MM.1S (cell line): ENCODE results near the gene LDLRAP1.

Source experiments
- DNase-seq: peaks from one replicate; pipeline ENCODE4 v3.0.0-alpha.2; 2015
- H2AFZ ChIP-seq: fragments of 300-600 bp; sonication (generic); 2 replicates; pipeline ENCODE4 v1.6.0; 2016; ENCODE audit warnings: antibody characterized with exemption, low read length
- H3F3A ChIP-seq: fragments of 300-600 bp; sonication (generic); 2 replicates; pipeline ENCODE4 v1.6.1; 2016; ENCODE audit warnings: mild to moderate bottlenecking, antibody characterized with exemption, low read length, moderate library complexity, mixed read lengths; ENCODE audit not compliant: insufficient read depth
- H3K27ac ChIP-seq: fragments of 300-600 bp; sonication (generic); 2 replicates; pipeline ENCODE4 v1.5.1; 2016; ENCODE audit warnings: mild to moderate bottlenecking, low read length
- H3K27me3 ChIP-seq: fragments of 300-600 bp; sonication (generic); replicated peaks from 2 replicates; pipeline ENCODE4 v1.6.0; 2016; ENCODE audit warnings: low read length; ENCODE audit not compliant: insufficient read depth
- H3K36me3 ChIP-seq: fragments of 300-600 bp; sonication (generic); replicated peaks from 2 replicates; pipeline ENCODE4 v1.6.1; 2016; ENCODE audit warnings: mild to moderate bottlenecking, low read length, mixed read lengths; ENCODE audit not compliant: insufficient read depth
- H3K4me1 ChIP-seq: fragments of 300-600 bp; sonication (generic); 2 replicates; pipeline ENCODE4 v1.6.1; 2016; ENCODE audit warnings: low read length, mixed read lengths
- H3K4me2 ChIP-seq: fragments of 300-600 bp; sonication (generic); 2 replicates; pipeline ENCODE4 v1.6.0; 2016; ENCODE audit warnings: low read depth, low read length
- H3K4me3 ChIP-seq: fragments of 300-600 bp; sonication (generic); 2 replicates; pipeline ENCODE4 v1.5.1; 2016; ENCODE audit warnings: low read length, mixed read lengths
- H3K79me2 ChIP-seq: fragments of 300-600 bp; sonication (generic); 2 replicates; pipeline ENCODE4 v1.6.1; 2016; ENCODE audit warnings: mixed run types, low read length, mixed read lengths
- H3K9ac ChIP-seq: fragments of 300-600 bp; sonication (generic); 2 replicates; pipeline ENCODE4 v1.6.1; 2016; ENCODE audit warnings: low read length, mixed read lengths
- H3K9me2 ChIP-seq: fragments of 300-600 bp; sonication (generic); replicated peaks from 2 replicates; pipeline ENCODE4 v1.6.1; 2016; ENCODE audit warnings: mild to moderate bottlenecking, low read length, mixed read lengths; ENCODE audit not compliant: insufficient read depth
- H3K9me3 ChIP-seq: fragments of 300-600 bp; sonication (generic); replicated peaks from 2 replicates; pipeline ENCODE4 v1.6.1; 2016; ENCODE audit warnings: mild to moderate bottlenecking, low read length, mixed read lengths; ENCODE audit not compliant: insufficient read depth
- H4K20me1 ChIP-seq: fragments of 300-600 bp; sonication (generic); 2 replicates; pipeline ENCODE4 v1.6.1; 2016; ENCODE audit warnings: mild to moderate bottlenecking, low read length, moderate library complexity, mixed read lengths; ENCODE audit not compliant: insufficient read depth
- CTCF ChIP-seq: fragments of 300-600 bp; sonication (generic); IDR thresholded peaks from 2 replicates; pipeline ENCODE4 v1.5.1; 2016; ENCODE audit warnings: antibody characterized with exemption, low read length, mixed read lengths
- EZH2 ChIP-seq: fragments of 300-600 bp; sonication (generic); optimal IDR thresholded peaks from 2 replicates; pipeline ENCODE3; 2017; ENCODE audit warnings: low read depth, mild to moderate bottlenecking, antibody characterized with exemption, low read length, mixed read lengths
- EZH2phosphoT487 ChIP-seq: fragments of 300-600 bp; sonication (generic); IDR thresholded peaks from 2 replicates; pipeline ENCODE4 v1.6.1; 2018; ENCODE audit warnings: antibody characterized with exemption, low read length

Gene LDLRAP1

GRCh38 chr1:25568090-25568833, 24.9 kb downstream of the LDLRAP1 start:
- H3K79me2 ChIP-seq, result peaks cover 19% of the 10 kb centered on the region
- no peak overlapping the region for H3K27ac ChIP-seq
- no peak overlapping the region for H2AFZ ChIP-seq
- no peak for DNase-seq
- no peaks in the 10 kb centered on the region for H3K27me3 ChIP-seq
- no peak for TF ChIP-seq CTCF
- no peak for TF ChIP-seq EZH2
- no peak for TF ChIP-seq EZH2phosphoT487
- H3K9me2 ChIP-seq, result no peaks in the 10 kb centered on the region
- H3K4me2 ChIP-seq, result no peak overlapping the region
- H3K4me1 ChIP-seq, result peaks cover 14% of the 10 kb centered on the region
- H3K9ac ChIP-seq, result no peak overlapping the region
- peaks cover 16% of the 10 kb centered on the region for H3K36me3 ChIP-seq
- H3F3A ChIP-seq, result peaks cover 6% of the 10 kb centered on the region
- H3K4me3 ChIP-seq, result no peak overlapping the region
- H4K20me1 ChIP-seq, result no peaks in the 10 kb centered on the region; the same call in 1 of the 2 replicates
- no peaks in the 10 kb centered on the region for H3K9me3 ChIP-seq

DNA sequence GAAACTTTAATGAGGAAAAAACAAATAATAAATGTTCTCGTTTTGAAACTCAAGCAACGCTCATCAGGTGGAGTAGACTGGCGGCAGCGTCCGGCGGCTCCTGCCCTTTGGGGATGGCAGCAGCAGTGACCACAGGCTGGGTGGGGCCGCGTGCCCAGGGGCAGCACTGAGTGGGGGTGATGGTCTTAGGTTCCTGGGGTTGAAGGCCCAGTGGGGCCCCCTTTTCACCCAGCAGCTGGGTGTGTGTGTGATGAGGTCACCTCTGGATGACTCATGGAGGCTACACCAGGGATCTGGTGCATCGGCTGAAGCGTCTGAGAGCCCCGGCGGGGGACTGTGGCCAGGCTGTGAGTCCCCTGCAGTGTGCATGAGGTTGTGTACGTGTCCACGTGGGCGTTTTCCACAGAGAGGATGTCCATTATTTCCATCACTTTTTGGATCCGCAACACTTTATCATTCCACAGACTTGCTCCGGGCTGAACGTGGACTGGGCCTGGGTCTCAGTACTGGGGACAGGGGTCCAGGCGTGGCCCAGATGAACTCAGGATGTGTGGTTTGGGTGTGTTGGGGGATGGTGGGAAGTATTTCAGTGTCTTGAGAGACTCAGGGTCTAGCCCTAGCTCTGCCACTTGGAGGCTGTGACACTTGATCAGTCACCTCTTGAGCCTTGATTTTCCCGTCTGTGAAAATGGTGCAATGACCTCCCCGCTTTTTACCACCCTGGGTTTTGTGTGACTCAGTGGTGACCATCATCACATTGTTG, 25.6 kb downstream of the LDLRAP1 start:
- Histone ChIP-seq H3K9ac (no peak overlapping the region), H3K4me1 (peaks cover 7% of the 10 kb centered on the region), H4K20me1 (no peaks in the 10 kb centered on the region; the same call in 1 of the 2 replicates), H3K36me3 (peaks cover 16% of the 10 kb centered on the region), H2AFZ (no peak overlapping the region), H3K4me3 (no peak overlapping the region), H3K9me2 (no peaks in the 10 kb centered on the region), H3K9me3 (no peaks in the 10 kb centered on the region), H3F3A (peaks cover 5% of the 10 kb centered on the region; the same call in 1 of the 2 replicates), H3K4me2 (no peak overlapping the region), H3K79me2 (peaks cover 12% of the 10 kb centered on the region), H3K27ac (no peak overlapping the region), H3K27me3 (no peaks in the 10 kb centered on the region)
- DNase-seq, result no peak
- TF ChIP-seq EZH2phosphoT487 (no peak), CTCF (no peak), EZH2 (no peak)

GRCh38 chr1:25569597-25570396, 26.4 kb downstream of the LDLRAP1 start:
- no peak overlapping the region for H3K27ac ChIP-seq
- H4K20me1 ChIP-seq, result no peaks in the 10 kb centered on the region; the same call in 1 of the 2 replicates
- H3K4me2 ChIP-seq, result no peak overlapping the region
- H3K9me3 ChIP-seq, result no peaks in the 10 kb centered on the region
- H3F3A ChIP-seq, result peaks cover 5% of the 10 kb centered on the region; the same call in 1 of the 2 replicates
- peaks cover 13% of the 10 kb centered on the region for H3K36me3 ChIP-seq
- H3K4me3 ChIP-seq, result no peak overlapping the region
- no peak overlapping the region for H3K9ac ChIP-seq
- H3K4me1 ChIP-seq, result 0 out of 2 replicates have a peak, but pooled peaks cover 2% of the 10 kb centered on the region
- no peak overlapping the region for H2AFZ ChIP-seq
- TF ChIP-seq CTCF (no peak), EZH2 (no peak)
- no peak for DNase-seq
- peaks cover 4% of the 10 kb centered on the region; the same call in 1 of the 2 replicates for H3K79me2 ChIP-seq
- no peaks in the 10 kb centered on the region for H3K27me3 ChIP-seq
- no peaks in the 10 kb centered on the region for H3K9me2 ChIP-seq
